ENCODE results near the gene MRRF.

- TF ChIP-seq STAT6 (CRISPR knock-in tag; conservative IDR thresholded peaks at IDR 0.05; ENCODE audit: low read depth) (no peak), CTCF (IDR thresholded peaks at IDR 0.05) (no peak), SP1 (CRISPR knock-in tag; conservative IDR thresholded peaks at IDR 0.05) (no peak), ATF6 (CRISPR knock-in tag; IDR thresholded peaks at IDR 0.05) (no peak), ATF3 (CRISPR knock-in tag; conservative IDR thresholded peaks at IDR 0.05) (no peak), FOXP4 (CRISPR knock-in tag; IDR thresholded peaks at IDR 0.05) (no peak), SMAD3 (CRISPR knock-in tag; IDR thresholded peaks at IDR 0.05; ENCODE audit: borderline replicate concordance) (no peak), ELF4 (CRISPR knock-in tag; IDR thresholded peaks at IDR 0.05; ENCODE audit: low read depth) (no peak)
These were observed 43.2 kb downstream of the MRRF start for GRCh38 chr9:122307925-122308324.
